MV-4-11 (cell line): ENCODE measurements around the gene OPTN.
A peak's percentile ranks its signal among the peaks of the same experiment; 100 is the strongest.
"Not testable (repeated sequence)": the region's sequence is repeated elsewhere in the genome, so short reads cannot be mapped to it uniquely, and the experiment has no call there.

Experiments used
- DNase-seq: peaks from one replicate; lab custom pipeline; 2025; lab: John Stamatoyannopoulos, UW

Gene OPTN

DNA sequence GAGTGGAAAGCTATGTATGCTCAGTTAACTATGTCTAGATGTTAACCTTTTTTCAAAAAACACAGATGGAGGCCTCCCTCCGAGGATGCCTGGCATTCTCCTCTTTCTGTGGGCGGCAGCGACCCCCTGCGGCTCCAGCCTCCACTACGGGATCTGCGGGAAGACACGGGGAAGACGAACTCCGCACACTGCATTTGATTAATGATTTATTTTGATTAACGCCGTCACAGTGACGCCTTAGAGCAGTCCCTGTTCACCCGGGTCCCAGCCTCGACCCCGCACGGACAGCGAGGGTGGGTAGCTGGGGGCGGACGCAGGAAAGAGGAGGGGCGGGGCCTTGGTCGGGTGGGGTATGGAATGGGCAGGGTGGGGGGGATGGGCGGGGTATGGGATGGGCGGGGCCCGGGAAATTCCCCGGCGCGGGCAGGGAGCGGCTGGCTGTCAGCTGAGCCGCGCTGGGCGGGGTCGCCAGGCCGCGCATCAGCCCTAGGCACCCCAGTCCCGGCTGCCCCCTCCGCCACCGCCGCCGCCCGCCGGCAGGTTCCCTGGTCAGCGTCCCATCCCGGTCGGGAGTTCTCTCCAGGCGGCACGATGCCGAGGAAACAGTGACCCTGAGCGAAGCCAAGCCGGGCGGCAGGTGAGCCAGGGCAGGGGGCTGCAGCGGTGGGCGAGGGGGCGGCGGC lies at the start of gene OPTN:
Gene OPTN (plus strand): TSS at position 498 of the 683 bp plus-strand sequence. CDS start 8,960 bp downstream, outside the sequence.
- DNase-seq: peak; percentile 49

GRCh38 chr10:13051126-13051694 lies 48.8 kb upstream of the OPTN start:
- DNase-seq: no peak

DNA sequence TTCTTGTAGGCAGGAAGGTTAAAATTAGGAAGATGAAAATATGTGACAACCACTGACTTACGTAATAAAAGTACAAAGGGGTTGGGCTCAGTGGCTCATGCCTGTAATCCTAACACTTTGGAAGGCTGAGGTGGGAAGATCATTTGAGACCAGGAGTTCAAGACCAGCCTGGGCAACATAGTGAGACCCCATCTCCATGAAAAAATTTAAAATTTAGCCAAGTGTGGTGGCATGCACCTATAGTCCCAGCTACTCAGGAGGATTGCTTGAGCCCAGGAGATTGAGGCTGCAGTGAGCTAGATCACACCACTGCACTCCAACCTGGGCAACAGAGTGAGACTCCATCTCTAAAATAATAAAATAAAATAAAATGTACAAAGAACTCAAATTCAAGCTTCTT lies 46.8 kb upstream of the OPTN start:
- peak; percentile 25 for DNase-seq

DNA sequence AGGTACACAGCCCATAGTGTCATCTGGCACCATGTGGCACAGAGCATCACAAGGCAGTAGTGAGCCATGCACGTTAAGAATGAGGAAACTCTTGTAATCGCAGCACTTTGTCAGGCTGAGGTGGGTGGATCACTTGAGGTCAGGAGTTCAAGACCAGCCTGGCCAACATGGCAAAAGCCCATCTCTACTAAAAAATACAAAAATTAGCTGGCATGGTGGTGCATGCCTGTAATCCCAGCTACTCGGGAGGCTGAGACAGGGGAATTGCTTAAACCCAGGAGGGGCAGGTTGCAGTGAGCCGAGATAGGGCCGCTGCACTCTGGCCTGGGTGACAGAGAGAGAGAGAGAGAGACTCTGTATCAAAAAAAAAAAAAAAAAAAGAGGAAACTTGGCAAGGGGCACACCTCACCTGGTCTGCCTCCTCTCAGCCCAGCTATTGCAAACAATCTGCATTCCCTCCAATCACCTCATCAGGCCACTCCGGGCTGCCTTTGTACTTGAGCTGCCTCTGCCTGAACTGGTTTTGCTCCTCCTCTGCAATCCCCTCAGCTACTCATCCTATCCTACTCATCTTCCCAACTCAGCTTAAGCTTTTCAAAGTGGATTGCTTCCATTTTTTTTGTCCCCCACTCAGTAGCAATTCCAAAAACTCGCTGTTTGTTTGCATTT lies 46.0 kb upstream of the OPTN start:
- peak; percentile 18 for DNase-seq

- peak; percentile 94 for DNase-seq
Measured at GRCh38 chr10:13054844-13055243, 45.1 kb upstream of the OPTN start.

DNA sequence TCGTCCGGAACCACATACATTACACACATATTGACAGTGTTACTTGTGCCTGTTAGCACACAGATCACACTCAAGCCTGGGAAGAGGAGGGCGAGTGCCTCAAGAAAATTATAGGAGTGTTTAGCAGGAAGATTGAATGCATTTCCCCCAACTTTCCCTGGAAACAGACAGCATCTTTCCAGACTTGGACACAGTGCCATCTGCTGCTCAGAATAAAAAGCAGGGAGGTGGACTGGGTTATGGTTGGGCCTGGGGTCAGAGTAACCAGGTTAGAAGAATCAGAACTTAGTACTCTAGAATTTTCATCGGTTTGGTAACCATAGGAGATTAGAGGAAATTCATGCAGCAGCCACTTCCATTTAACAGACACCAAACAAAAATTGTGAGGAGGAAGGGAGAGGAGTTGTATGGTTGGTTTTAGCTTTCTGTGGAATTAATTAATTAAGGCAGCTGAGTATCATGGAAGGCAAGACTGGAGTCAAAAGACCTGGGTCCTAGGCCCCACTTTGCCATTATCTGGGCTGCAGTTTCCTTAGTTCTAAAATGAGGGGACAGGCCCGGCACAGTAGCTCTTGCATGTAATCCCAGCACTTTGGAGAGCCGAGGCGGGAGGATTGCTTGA lies 43.4 kb upstream of the OPTN start:
- no peak for DNase-seq

DNA sequence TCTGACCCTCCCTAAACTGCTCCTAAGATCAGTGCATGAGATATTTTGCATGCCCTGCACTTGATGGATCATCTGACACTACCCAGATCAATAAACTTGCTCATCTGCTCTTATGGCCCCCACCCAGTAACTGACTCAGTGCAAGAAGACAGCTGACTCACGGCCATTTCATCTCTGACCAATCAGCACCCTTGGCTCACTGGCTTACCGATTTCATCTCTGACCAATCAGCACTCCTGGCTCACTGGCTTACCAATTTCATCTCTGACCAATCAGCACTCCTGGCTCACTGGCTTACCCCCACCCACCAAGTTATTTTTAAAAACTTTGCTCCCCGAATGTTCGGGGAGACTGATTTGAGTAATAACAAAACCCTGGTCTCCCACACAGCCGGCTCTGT lies 37.2 kb upstream of the OPTN start:
- DNase-seq: no peak

- DNase-seq: no peak
Measured at GRCh38 chr10:13066527-13066926, 33.4 kb upstream of the OPTN start.

GRCh38 chr10:13067431-13067830 lies 32.5 kb upstream of the OPTN start:
- no peak for DNase-seq

DNA sequence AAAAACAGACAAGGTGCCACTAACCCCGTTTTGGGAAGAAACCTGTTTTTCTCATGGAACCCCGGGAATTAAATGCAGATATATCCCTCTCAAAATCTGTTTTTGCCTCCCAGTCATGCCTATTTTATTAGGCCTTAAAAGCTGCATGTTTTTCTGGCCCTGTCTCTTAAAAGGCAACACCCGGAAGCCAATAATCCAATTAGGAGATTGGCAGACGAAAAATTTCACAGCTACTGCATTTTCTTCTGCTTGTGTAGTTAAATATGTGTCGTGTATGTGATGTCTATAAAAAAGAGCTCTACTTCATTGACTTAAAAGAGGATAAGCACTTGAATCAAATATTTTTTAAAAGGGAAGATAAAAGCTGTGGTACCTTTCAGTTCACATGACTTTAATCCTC lies 31.9 kb upstream of the OPTN start:
- DNase-seq: no peak

- DNase-seq: no peak
Measured at GRCh38 chr10:13068484-13068883, 31.5 kb upstream of the OPTN start.

GRCh38 chr10:13072339-13072738 lies 27.6 kb upstream of the OPTN start:
- no peak for DNase-seq

DNA sequence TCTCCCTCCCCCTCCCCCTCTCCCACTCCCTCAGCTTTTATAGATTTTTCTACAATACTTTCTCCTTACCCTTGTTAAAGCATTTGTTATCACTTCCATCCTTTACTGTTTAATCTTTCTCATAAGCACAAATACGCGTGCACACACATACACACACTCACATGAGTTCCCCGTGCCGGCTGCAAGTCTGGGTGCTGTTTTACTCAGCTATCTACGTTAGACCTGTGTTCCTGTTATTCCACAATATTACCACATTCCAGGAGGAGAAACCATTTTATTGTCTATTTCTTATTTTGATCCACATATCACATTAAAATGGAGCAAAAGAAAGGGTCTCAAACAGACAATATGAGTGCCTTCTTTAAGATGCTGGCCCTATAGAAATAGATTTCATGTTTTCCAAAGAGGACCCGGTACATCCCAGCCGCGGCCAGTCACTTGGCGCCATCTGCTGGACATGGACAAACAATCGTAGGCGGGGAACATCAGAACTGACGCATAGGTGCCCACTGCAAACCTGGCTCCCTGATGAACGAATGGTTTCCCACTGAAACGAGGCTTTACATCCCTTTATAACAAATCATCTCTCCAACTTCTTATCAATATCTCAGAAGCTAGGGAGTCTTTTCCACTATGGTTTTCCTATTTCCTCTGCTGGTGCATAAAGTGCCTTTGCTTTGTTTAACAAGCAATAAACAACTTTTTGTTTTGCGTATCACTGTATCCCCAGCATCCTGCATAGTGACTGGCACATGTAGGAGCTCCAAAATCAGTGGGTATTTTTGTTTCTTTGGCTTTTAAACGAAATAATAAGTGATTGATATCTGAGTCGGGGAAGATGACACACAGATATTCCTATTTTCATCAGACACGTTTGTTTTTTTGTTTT lies 25.2 kb upstream of the OPTN start:
- peak; percentile 46 for DNase-seq

DNA sequence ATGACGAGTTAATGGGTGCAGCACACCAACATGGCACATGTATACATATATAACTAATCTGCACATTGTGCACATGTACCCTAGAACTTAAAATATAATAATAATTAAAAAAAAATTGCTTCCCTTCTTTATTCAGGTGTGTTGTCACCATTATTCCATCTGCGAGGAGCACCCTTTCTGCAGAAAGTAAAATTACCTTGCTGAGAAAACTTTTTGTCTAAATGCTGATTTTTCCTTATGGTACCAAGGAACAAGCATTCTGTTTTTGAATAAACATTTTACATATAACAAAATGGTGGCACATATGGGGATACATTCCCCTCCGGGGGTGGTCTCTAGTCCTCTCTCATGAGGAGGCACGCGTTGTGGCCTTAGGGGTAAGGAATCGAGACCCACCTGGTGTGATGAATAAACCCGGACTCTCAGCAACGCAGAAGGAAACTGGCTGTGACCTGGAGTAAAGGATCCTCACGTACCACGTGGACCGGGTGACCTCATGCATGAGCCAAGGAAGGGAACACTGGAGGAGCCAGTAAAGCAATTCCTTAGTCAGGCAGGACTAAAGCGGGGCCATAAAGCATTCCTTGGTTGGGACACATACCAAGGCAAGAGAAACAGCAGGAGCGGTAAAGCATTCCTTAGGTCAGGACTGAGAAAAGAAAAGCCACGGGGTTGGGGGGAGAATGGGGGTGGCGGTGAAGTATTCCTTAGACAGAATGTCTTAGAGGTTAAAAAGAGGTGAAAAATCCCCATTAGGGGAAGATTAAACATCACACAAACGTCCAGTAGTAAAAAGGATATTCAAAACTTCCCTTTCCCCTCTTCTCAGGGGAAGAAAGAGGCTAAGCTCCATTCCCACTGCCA lies 20.8 kb upstream of the OPTN start:
- DNase-seq: no peak

GRCh38 chr10:13079776-13080050 lies 20.2 kb upstream of the OPTN start:
- DNase-seq: no peak

- DNase-seq: no peak
Measured at GRCh38 chr10:13080643-13081042, 19.3 kb upstream of the OPTN start.

GRCh38 chr10:13083700-13084099 lies 16.3 kb upstream of the OPTN start:
- not testable (repeated sequence) for DNase-seq

DNA sequence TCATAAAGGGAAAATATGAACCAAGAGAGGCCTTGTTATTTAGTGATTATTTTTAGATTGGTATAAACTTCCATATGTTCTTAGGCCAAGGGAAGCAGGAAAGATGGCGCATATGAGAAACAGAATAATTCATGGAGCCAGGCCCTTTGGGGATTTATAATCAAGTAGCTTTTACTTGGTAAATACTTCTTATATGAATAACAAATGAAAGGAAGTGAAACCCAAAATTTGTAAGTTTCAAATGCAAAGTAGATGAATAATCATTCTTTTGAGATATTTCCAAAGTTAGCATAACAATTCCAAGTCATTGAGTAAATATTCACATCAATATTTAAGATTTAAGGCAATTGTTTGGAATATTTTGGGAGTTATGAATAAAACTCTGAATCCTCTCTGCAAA lies 13.9 kb upstream of the OPTN start:
- no peak for DNase-seq

GRCh38 chr10:13087601-13087985 lies 12.4 kb upstream of the OPTN start:
- no peak for DNase-seq

DNA sequence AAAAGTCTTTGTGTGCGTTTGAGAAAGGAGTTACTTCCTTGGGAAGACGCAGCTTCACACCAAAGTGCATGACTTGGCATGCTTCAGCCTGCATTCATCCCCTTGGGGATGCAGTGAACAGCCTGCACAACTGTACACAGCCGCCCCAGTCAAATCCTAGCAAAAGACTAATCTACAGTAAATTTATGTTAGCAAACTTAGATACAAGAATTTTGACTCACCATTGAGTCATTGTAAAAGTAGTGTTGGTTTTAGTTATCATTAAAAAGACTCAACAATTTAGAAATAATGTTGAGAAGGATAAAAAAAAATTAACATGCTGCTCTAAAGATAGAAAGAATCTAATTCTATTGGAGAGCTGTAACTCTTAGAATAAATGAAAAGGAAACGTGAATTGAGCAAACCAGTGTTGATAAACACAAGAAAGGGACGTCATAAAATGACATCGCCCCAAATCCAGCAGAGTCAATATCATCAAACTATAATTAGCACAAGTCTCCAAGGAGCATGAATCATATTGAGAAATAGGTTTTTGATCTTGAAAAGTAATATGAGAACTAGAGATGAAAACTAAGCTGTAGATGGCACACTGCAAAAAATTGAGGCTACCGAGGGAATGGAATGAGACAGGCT lies 11.9 kb upstream of the OPTN start:
- peak; percentile 8 for DNase-seq

DNA sequence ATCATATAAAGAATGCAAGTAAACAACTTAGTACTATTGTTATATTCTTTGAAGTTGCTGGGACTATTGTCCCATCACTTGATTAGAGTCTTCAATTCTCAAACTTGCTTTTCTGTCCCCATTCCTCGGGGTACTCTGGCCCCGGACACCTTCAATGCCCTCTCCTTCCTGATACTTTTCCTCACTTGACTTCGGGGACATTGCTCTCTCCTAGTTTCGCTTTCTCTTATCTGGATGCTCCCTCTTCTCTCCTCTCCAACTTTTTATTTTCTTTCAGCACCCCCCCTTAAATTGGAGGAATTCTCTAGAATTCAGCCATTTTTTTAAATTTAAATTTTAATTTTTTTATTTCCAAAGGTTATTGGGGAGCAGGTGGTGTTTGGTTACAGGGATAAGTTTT lies 10.6 kb upstream of the OPTN start:
- DNase-seq: no peak
